ENCODE measurements around the gene YIF1B. TPM values are rescaled to one million over a fixed set of nuclear protein-coding genes. Genes with fewer than 3 reads are reported as not detected.

The YIF1B gene
- total RNA-seq, 4 donors from 2014 or later = 14.2 to 36.4 (median 26.1) TPM

DNA sequence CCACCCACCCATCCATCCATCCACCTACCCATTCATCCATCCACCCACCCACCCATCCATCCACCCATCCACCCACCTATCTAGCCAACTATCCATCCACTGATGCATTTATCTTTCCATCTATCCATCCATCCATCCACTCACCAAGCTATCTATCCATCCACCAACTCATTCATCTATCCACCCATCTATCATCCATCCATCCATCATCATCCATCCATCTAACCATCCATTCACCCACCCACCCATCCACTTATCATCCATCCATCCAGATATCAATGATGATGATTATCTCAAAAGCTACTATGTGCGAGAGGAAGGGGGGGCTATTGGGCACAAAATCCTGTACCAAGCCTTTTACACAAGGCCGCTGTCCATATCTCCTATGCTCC, 5.5 kb downstream of the YIF1B start:
- Histone ChIP-seq H3K9me3 (no peaks in the 10 kb centered on the region), H3K27me3 (no peaks in the 10 kb centered on the region), H3K4me1 (peaks cover 8% of the 10 kb centered on the region), H3K27ac (no peak overlapping the region), H3K36me3 (peaks cover 25% of the 10 kb centered on the region), H3K4me3 (no peak overlapping the region)
- 91% methylated on average over 2 of the region's 2 CpGs for WGBS
- no peak for DNase-seq (ENCODE audit: low spot score in 2 of 2)
- no peak for TF ChIP-seq POLR2AphosphoS5 (IDR thresholded peaks at IDR 0.05)
- TF ChIP-seq POLR2A (IDR thresholded peaks at IDR 0.05) = no peak
- TF ChIP-seq EP300 (IDR thresholded peaks at IDR 0.05) = no peak
- TF ChIP-seq, protein P1, sequence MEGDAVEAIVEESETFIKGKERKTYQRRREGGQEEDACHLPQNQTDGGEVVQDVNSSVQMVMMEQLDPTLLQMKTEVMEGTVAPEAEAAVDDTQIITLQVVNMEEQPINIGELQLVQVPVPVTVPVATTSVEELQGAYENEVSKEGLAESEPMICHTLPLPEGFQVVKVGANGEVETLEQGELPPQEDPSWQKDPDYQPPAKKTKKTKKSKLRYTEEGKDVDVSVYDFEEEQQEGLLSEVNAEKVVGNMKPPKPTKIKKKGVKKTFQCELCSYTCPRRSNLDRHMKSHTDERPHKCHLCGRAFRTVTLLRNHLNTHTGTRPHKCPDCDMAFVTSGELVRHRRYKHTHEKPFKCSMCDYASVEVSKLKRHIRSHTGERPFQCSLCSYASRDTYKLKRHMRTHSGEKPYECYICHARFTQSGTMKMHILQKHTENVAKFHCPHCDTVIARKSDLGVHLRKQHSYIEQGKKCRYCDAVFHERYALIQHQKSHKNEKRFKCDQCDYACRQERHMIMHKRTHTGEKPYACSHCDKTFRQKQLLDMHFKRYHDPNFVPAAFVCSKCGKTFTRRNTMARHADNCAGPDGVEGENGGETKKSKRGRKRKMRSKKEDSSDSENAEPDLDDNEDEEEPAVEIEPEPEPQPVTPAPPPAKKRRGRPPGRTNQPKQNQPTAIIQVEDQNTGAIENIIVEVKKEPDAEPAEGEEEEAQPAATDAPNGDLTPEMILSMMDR (IDR thresholded peaks at IDR 0.05) = no peak

DNA sequence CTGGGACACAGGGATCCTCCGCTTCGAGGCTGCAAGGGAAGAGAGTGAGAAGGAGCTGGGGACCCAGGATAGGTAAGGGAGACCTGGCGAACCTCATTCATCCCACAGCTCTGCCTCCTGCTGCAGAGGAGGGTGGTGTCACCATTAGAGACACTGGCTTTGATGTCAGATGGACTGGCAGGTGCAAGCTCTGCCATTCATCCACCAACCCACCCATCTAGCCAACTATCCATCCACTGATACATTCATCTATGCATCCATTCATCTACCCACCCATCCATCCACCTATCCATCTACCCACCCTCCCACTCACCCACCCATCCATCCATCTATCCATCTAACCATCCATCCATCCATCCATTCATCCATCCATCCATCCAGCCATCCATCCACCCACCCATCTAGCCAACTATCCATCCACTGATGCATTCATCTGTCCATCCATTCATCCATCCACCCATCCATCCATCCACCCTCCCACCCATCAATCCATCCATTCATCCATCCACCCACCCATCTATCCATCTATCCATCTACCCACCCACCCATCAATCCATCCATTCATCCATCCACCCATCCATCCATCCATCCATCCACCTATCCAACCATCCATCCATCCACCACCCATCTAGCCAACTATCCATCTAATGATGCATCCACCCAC, 6.0 kb downstream of the YIF1B start:
- peaks cover 29% of the 10 kb centered on the region for H3K36me3 ChIP-seq
- H3K4me1 ChIP-seq = peaks cover 8% of the 10 kb centered on the region
- no peaks in the 10 kb centered on the region for H3K27me3 ChIP-seq
- TF ChIP-seq, protein P1 (IDR thresholded peaks at IDR 0.05) = no peak
- no peak overlapping the region for H3K27ac ChIP-seq
- 100% methylated on average over 3 of the region's 3 CpGs for WGBS
- no peak for DNase-seq (ENCODE audit: low spot score in 2 of 2)
- no peak overlapping the region for H3K4me3 ChIP-seq
- no peaks in the 10 kb centered on the region for H3K9me3 ChIP-seq

- 92% methylated on average over 15 of the region's 24 CpGs for WGBS
- no peak for DNase-seq (ENCODE audit: low spot score in 2 of 2)
- Histone ChIP-seq H3K36me3 (peaks cover 29% of the 10 kb centered on the region), H3K27me3 (no peaks in the 10 kb centered on the region), H3K9me3 (no peaks in the 10 kb centered on the region), H3K4me1 (peaks cover 15% of the 10 kb centered on the region), H3K27ac (no peak overlapping the region), H3K4me3 (no peak overlapping the region)
- TF ChIP-seq POLR2AphosphoS5 (IDR thresholded peaks at IDR 0.05) (no peak), EP300 (IDR thresholded peaks at IDR 0.05) (no peak), POLR2A (IDR thresholded peaks at IDR 0.05) (no peak)
- TF ChIP-seq, protein P1 (IDR thresholded peaks at IDR 0.05) = no peak
Observed at GRCh38 chr19:38308926-38309614, 6.7 kb downstream of the YIF1B start.

- Histone ChIP-seq H3K27ac (no peak overlapping the region), H3K36me3 (peaks cover 29% of the 10 kb centered on the region), H3K27me3 (no peaks in the 10 kb centered on the region), H3K4me1 (peaks cover 21% of the 10 kb centered on the region), H3K4me3 (no peak overlapping the region), H3K9me3 (no peaks in the 10 kb centered on the region)
- TF ChIP-seq EP300 (IDR thresholded peaks at IDR 0.05) = no peak
- TF ChIP-seq, protein P1 (IDR thresholded peaks at IDR 0.05) = no peak
- no peak for TF ChIP-seq POLR2AphosphoS5 (IDR thresholded peaks at IDR 0.05)
- no peak for TF ChIP-seq POLR2A (IDR thresholded peaks at IDR 0.05)
- no peak for DNase-seq (ENCODE audit: low spot score in 2 of 2)
- 75% methylated on average over 12 of the region's 12 CpGs for WGBS
Observed at GRCh38 chr19:38308006-38308766, 7.6 kb downstream of the YIF1B start.

GRCh38 chr19:38307597-38307996, 8.2 kb downstream of the YIF1B start:
- peaks cover 21% of the 10 kb centered on the region for H3K4me1 ChIP-seq
- WGBS = 98% methylated on average over 4 of the region's 8 CpGs
- H3K27me3 ChIP-seq = no peaks in the 10 kb centered on the region
- no peak overlapping the region for H3K27ac ChIP-seq
- no peak for DNase-seq (ENCODE audit: low spot score in 2 of 2)
- TF ChIP-seq EP300 (IDR thresholded peaks at IDR 0.05) (no peak), POLR2A (IDR thresholded peaks at IDR 0.05) (no peak), POLR2AphosphoS5 (IDR thresholded peaks at IDR 0.05) (no peak)
- TF ChIP-seq, protein P1 (IDR thresholded peaks at IDR 0.05) = no peak
- no peak overlapping the region for H3K4me3 ChIP-seq
- H3K9me3 ChIP-seq = no peaks in the 10 kb centered on the region
- peaks cover 29% of the 10 kb centered on the region for H3K36me3 ChIP-seq
